Uterus (tissue), 2 donors: ENCODE measurements around the gene MANF.

Source experiments
- CTCF ChIP-seq, 4 experiments: fragments of 200-600 bp in 2 of 4; fragments of 450-650 bp in 2 of 4; sonication (generic) in 2 of 4; IDR thresholded peaks; one replicate each; pipeline ENCODE4 v1.5.1; 2016 to 2019; ENCODE audit warnings: antibody characterized with exemption in 4 of 4, mild to moderate bottlenecking in 2 of 4, moderate library complexity in 1 of 4
- POLR2A ChIP-seq, 2 donors: fragments of 450-650 bp; IDR thresholded peaks; one replicate each; pipeline ENCODE4 v1.6.1; 2016; ENCODE audit warnings: antibody characterized with exemption in 2 of 2, mild to moderate bottlenecking in 1 of 2, moderate library complexity in 1 of 2

- TF ChIP-seq CTCF (IDR thresholded peaks at IDR 0.05) (peak in 1 of 4 experiments; percentile 91), POLR2A (IDR thresholded peaks at IDR 0.05) (no peak)
Observed at GRCh38 chr3:51390246-51391074, 5.4 kb downstream of the MANF start.
